HG03571 (cell line): ENCODE measurements around the gene NWD2.

Source experiments
- ATAC-seq: cut with Tn5 transposase; IDR thresholded peaks from one replicate; pipeline ENCODE4 v1.9.1; 2021; ENCODE audit not compliant: unreplicated experiment

Gene NWD2

GRCh38 chr4:37464373-37465128 is 220.0 kb downstream of the NWD2 start:
- no peak for ATAC-seq

- no peak for ATAC-seq
Measured at GRCh38 chr4:37465296-37465695, 220.8 kb downstream of the NWD2 start.

DNA sequence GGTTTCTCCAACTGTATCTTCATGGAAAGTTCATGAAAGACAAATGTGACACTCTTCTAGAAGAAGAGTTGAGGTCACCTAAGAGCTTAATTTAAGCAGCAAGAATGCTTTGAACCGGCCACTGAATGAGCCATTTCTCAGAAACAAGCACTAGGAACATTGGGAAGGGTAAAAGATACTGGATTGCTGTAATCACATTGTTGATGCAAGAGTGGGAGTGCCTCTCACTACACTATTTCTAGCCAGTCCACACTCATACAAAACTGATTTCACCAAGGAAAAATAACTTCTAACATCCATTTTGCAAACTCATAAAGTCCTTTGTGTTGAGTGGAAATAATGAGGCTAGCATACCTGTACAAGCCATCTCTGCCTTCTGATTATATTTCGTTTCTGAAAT is 221.3 kb downstream of the NWD2 start:
- ATAC-seq: no peak

GRCh38 chr4:37467223-37467622 is 222.7 kb downstream of the NWD2 start:
- ATAC-seq: no peak

GRCh38 chr4:37467824-37468223 is 223.3 kb downstream of the NWD2 start:
- no peak for ATAC-seq

DNA sequence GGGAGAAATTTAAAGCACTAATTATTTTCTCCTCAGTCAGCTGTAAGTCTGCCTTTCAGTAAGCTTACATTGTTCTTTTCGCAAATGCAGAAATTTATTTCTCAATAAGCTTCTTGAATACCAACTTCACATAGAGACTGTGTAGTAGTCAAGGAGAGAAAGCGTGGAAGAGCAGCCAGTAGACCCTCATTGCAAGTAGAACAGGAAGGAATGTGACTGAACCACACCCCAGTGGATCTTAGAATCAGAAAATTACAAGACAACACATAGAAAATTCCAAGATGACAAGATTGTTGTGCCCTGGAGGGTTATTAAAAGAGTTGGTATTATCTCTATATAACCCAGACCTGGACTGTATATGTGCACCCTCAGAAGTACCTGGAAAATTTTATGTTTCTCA is 224.7 kb downstream of the NWD2 start:
- ATAC-seq: no peak

GRCh38 chr4:37470245-37470644 is 225.7 kb downstream of the NWD2 start:
- ATAC-seq: no peak

GRCh38 chr4:37471093-37471492 is 226.6 kb downstream of the NWD2 start:
- ATAC-seq: no peak

GRCh38 chr4:37471971-37472370 is 227.4 kb downstream of the NWD2 start:
- no peak for ATAC-seq

- ATAC-seq: no peak
Measured at GRCh38 chr4:37473807-37474206, 229.3 kb downstream of the NWD2 start.

- ATAC-seq: no peak
Measured at GRCh38 chr4:37475087-37475486, 230.5 kb downstream of the NWD2 start.

- no peak for ATAC-seq
Measured at GRCh38 chr4:37475776-37476175, 231.2 kb downstream of the NWD2 start.

DNA sequence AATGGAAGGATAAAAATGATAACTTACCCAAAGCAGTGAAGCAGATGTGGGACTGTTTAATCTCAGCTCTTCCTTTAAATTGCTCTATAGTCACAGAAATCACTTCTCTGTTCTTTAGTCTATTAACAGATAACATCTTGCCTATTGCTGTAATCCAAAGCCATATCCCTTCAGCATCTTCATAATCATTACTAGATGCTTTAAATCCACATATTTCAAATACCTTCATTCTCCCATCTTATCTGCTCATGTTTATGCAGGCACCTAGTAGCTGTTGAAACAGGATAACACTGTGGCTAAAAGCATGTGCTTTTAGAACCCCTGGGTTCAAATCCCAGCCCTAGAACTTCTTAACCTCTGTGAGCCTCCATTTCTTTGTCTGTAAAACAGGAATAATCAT is 231.7 kb downstream of the NWD2 start:
- ATAC-seq: no peak

- no peak for ATAC-seq
Measured at GRCh38 chr4:37476691-37477090, 232.1 kb downstream of the NWD2 start.

- ATAC-seq: no peak
Measured at GRCh38 chr4:37477126-37477525, 232.6 kb downstream of the NWD2 start.

GRCh38 chr4:37478151-37478550 is 233.6 kb downstream of the NWD2 start:
- no peak for ATAC-seq

DNA sequence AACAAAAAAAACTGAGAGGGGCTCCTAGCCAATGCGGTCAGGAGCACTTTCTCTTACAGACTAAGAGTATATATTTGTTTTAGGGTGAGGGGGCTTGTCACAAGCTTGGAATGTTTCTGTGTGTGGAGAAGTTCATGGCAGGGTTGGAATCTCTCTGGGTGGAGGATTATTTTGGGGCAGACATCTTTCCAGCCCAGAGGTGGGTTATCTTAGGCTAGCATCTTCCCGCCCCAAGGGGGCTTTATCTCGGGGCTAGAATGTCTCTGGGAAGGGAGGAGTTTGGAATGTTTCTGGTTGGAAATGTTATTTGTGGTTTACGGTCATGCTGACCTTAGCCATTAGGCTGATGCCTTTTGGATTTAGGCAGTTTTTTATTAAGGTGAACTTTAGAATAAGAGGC is 236.0 kb downstream of the NWD2 start:
- ATAC-seq: no peak

- no peak for ATAC-seq
Measured at GRCh38 chr4:37481547-37482122, 237.1 kb downstream of the NWD2 start.

DNA sequence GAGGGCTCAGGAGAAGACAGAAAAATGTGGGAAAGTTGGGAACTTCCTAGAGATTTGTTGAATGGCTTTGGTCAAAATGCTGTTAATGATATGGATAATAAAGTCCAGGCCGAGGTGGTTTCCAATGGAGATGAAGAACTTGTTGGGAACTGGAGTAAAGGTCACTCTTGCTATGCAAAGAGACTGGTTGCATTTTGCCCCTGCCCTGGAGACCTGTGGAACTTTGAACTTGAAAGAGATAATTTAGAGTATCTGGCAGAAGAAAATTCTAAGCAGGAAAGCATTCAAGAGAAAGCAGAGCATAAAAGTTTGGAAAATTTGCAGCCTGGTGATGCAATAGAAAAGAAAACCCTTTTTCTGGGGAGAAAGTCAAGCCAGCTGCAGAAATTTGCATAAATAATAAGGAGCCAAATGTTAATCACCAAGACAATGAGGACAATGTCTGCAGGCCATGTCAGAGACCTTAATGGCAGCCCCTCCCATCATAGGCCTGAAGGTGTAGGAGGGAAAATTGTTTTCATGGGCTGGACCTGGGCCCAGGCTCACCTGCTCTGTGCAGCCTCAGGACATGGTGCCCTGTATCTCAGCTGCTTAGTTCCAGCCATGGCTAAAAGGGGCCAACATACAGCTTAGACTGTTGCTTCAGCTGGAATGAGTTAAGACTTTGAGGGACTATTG is 237.8 kb downstream of the NWD2 start:
- ATAC-seq: no peak

DNA sequence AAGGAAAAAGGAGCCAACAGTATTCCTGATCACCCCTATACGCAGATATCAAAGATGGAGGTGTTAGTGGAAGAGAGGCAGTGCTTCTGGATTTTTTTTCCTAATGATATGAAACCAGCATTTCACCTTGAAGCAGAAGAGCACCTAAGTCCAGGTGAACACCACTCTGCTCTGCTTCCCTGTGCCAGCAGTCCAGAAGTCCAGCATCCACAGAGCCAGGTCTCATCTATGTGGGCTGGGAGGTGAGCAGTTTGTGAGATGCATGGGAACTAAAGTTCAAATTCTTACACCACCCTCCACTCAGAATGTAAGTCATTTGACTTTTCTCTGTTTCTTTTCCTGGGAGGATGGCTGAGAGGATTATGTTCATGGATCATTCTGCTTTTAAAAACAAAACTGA is 239.1 kb downstream of the NWD2 start:
- ATAC-seq: no peak

DNA sequence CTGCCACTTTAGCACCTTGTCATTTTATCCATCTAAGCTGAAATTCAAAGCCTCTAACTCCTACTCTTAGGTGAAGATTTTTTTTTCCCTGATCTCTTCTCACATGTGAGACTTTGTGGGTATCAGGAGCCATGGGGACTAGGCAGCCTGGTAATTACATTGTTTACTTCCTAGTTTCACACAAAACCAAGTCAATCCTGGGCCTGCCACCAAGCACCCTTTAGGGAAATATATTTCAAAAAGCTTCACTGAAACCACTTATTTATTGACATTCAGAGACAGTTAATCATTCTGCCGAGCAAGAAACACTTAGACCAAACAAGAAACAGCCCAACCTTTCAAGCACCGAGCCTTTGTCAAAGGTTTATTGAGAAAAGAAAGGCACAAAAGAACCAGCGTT is 241.6 kb downstream of the NWD2 start:
- ATAC-seq: no peak

GRCh38 chr4:37487668-37488067 is 243.1 kb downstream of the NWD2 start:
- ATAC-seq: no peak
